GM21447 (cell line): ENCODE results near the gene NBPF6.
"Not testable (repeated sequence)": the region's sequence is repeated elsewhere in the genome, so short reads cannot be mapped to it uniquely, and the experiment has no call there.

Source experiments
- ATAC-seq: cut with Tn5 transposase; IDR thresholded peaks from one replicate; pipeline ENCODE4 v1.9.1; 2021; ENCODE audit not compliant: unreplicated experiment

NBPF6 gene

GRCh38 chr1:108496856-108497255, 46.7 kb downstream of the NBPF6 start:
- ATAC-seq = not testable (repeated sequence)

DNA sequence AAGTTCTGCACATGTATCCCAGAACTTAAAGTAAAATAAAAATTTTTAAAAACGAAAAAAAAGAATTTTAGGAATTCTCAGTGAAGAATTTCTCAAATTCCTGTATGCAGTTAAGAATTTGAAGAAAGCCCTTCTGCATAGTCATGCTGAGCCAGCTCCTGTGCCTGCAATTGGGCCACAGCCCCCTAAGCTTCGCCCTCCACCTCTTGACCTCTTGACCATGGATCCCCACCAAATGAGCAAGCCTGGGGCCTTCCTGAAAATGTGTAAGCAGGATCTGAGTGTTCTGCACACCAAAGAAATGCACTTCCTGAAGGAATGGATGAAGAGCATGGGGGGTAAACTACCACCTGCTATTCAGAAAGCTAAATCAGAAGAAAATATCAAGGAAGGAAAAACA, 52.0 kb downstream of the NBPF6 start:
- no peak for ATAC-seq

- ATAC-seq = no peak
These were observed 52.5 kb downstream of the NBPF6 start for GRCh38 chr1:108502624-108503023.

DNA sequence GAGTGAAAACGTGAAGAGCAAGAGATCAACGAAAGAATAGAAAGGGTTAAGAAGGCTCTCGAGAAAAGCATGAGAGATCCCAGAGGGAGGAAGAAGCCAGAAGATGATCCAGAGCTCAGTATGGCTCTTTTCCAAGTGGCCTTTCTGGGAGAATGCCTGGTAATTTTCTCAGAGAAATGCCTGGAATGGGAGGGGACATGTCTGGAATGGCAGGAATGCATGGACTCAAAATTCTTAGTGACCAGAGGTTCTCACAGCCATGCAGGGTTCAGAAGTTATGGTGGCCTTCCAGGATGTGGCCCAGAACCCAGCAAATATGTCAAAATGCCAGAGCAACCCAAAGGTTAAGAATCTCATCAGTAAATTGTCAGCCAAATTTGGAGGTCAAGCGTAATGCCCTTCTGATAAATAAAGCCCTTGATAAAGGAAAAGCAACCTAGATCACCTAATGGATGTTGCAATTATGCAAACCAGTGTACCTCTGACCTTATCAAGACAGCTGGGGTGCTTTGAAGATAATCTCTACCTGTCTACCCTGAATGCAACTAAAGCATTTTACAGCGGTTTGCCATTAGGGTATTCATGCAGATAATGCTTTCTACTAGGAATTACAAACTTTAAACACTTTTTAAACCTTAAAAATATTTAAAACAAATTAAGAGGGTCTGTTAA, 53.1 kb downstream of the NBPF6 start:
- ATAC-seq = no peak

DNA sequence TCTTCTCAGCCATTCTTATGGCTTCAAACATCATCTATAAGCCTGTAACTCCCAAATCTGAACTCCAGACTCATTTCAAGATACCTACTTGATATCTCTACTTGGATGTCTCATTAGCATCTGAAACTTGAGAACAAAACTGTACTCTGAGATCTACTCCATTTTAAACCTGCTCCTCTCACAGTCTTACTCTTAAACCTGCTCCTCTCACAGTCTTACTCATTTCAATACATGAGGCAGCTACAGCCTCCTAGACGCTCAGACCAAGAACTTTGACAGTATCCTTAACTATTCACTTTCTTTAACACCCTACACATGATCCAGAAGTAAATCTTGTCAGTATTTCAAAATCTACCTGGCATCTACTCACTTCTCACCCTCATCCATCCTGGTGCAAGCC, 54.3 kb downstream of the NBPF6 start:
- no peak for ATAC-seq

- no peak for ATAC-seq
These were observed 55.6 kb downstream of the NBPF6 start for GRCh38 chr1:108505763-108506070.

DNA sequence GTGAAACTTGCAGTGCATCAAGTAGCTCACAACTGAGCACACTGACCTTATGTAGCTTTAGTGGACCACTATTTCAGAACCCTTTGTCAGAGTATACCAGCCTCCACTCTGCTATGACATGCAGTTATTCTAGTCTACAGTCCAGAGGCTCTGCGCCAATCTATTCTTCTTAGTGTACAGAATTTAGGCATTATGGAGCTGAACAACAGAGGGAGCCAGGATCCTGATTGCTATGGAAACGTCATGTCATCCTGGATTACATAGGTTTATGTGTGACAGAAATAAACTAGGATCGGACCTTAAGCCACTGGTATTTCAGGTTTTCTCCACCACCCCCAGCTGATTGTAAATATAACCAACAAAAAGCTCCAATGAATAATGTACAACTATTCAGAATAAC, 61.6 kb downstream of the NBPF6 start:
- no peak for ATAC-seq

GRCh38 chr1:108512239-108513043, 62.3 kb downstream of the NBPF6 start:
- no peak for ATAC-seq

DNA sequence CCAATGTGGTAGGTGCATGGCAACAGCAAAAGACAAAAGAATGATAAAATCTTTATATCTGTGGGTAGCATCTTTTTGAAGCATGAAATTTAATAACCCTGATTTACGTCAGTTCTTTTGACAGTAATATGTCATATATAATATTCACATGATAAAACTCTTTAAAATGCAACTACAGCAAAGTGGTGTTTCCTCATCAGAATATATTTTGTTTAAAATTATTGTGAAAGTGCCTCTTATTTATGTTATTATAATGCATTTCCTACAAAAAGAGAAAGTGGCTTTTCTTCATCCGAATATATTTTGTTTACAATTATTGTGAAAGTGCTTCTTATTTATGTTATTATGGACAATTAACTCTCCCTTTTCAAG, 62.9 kb downstream of the NBPF6 start:
- no peak for ATAC-seq

- not testable (repeated sequence) for ATAC-seq
These were observed 63.8 kb downstream of the NBPF6 start for GRCh38 chr1:108513914-108514313.

GRCh38 chr1:108517301-108517897, 67.3 kb downstream of the NBPF6 start:
- not testable (repeated sequence) for ATAC-seq
